Measurements from ENCODE around the gene ASS1.
"Not testable (repeated sequence)": the region's sequence is repeated elsewhere in the genome, so short reads cannot be mapped to it uniquely, and the experiment has no call there.

ASS1 gene

GRCh38 chr9:130434656-130435055 lies 10.1 kb upstream of the ASS1 start:
- not testable (repeated sequence) for DNase-seq (ENCODE audit: low read depth)

- no peak for DNase-seq (ENCODE audit: low read depth)
Observed at GRCh38 chr9:130437011-130437789, 7.6 kb upstream of the ASS1 start.

DNA sequence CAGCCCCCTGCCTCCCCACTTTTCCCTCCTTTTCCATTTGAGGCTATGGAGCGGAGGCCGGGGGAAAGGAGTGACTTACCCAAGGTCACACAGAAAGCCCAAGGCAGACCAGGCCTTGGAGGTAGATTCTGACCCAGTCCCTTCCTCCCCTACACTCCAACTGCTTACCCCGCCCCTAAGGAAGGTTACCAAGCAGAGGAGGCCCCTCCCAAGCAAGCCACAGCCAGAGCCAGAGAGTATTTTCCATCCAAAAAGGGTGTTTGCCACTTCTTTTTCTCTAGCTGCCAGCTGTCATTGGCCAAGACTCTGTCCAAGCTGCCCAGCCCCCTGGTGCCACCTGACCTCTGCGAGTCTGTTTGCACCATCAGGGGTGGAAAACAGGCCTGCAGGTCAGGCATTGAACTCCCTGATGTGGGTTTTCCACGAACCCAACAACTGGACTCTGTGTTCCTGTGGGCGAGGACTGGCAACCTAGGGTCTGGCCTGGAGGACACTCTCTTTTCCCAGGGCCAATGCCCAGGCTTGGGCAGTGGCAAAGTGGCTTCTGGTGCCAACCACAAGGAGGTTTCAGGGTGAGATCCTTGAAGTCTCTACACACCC lies 6.3 kb upstream of the ASS1 start:
- DNase-seq (ENCODE audit: low read depth): no peak

DNA sequence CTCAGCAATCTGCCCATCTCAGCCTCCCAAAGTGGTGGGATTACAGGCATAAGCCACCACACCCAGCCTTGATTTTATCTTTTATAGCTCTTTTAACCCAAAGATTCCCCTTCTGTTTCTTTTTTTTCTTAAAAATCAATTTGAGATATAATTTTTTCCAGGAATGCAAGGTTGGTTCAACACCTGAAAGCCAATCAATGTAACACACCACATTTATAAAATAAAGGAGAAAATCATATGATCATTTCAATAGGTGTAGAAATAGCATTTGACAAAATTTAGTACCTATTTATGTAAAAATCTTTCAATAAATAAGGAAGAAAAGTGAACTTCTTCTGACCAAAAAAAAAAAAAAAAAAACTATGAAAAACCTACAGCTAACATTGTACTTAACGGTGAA lies 3.7 kb upstream of the ASS1 start:
- no peak for DNase-seq (ENCODE audit: low read depth)

DNA sequence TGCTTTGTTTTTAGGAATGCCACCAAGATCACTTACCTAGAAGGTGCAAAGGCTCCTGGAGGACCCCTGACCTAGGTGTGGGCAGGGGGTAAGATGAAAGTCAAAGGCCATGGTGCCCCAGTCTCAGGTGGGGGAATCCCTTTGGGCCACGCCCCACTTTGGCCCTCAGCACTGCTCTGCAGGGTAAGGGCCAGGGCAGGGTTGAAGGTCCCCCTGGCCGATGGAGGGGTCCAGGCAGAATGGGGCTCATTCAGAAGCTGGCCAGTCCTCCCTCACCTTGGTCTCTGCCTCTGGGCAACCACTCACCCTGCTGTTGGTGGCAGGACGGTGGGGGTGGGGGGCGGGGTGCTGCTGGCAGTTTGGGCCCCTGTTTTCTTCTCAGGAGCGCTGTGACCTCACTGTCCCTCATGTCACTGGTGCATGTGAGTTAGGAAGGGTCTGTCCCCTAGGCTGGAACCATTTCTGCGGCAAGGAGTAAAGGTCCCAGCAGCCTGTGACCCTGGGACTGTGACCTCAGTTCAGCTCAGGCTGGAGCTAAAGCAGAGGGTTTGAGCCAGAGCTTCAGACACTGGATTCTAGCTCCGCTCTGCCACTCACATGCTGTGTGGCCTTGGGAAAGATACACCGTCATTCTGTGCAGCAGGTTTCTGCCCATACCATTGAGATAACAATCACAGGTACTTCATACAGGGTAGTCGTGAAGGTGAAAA lies 1.9 kb upstream of the ASS1 start:
- no peak for DNase-seq (ENCODE audit: low read depth)

DNA sequence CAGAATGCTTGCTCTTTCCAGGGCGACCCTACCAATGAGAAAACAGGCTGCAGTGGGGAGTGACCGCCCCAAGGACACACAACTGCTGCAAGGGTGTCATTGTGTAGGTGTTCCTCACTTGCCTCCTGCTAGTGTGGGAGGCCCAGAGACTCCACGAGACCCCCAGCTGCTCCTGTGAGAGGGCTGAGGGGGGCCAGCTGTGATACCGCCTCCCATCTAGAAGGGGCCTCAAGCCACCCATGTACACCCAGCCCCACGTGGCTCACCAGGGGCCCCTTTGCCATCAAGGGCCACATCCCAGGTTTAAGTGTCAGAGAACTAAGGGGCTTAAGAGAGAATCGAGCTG lies 1.3 kb upstream of the ASS1 start:
- DNase-seq (ENCODE audit: low read depth): no peak

DNA sequence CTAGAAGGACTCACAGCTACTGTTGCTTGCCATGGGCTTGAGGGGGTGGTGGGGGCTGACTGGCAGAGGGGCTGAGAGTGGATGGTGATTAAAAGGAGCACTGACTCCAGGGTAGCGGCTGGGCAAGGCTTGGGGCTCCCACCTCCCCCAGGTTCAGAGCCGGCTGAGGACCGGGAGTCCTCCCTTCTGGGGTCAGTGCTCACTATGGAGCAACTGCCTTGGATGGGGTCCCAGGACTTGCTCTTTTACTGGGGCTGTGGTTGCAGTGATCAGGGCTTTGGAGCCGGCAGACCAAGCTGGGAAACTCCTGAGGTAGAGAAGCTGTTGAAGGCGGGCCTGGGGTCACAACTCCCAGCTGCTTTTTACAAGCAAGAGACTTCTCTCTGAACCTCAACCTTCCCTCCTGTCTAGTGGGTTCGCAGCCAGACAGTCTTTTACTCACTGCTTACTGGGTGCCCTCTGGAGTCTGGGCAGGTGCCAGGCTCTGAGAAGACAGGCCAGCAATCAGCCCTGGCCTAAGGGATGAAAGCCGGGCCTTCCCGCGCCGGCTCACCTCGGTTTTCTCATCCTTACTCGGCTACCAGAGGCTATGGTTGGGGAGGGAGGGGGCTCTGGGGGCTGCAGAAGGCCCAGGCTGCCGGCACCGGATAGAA lies 795 bp upstream of the ASS1 start:
- DNase-seq (ENCODE audit: low read depth): no peak

- DNase-seq (ENCODE audit: low read depth): no peak
Observed at GRCh38 chr9:130445268-130445983, 665 bp downstream of the ASS1 start.

DNA sequence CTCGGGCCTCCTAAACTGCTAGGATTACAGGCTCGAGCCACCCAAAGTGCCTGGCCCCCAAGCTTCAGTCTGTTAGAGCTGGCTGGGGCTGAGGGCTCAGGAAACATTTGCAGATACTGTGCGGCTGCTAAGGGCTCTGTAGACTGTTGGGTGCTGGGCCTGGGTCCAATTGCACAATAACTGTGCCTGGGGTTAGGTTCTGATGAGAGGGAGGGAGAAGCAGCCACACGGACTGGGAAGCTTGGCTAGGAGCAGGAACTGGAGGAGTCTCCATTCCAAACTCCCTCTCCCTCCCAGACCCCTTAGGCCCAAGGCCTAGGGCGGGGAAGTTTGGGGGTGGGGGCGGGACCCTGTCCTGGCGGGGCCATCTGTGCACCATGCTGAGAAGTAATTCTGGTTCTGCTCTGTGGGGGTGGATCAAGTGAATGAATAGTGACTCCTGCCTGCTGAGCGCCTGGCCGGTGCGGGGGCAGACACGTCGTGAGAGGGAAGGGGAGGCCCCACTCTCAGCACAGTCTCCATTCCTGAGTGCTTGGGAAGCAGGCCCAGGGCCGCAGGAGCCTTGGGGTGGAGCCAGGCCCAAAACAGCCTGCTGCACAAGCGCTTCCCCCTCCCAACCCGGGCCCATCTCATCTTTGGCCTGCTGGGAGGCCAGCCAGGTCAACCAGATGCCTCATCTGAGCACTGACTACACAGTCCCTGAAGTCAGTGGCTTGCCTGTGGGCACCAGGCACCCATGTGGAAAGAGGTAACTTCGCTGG lies 1.5 kb downstream of the ASS1 start:
- no peak for DNase-seq (ENCODE audit: low read depth)

DNA sequence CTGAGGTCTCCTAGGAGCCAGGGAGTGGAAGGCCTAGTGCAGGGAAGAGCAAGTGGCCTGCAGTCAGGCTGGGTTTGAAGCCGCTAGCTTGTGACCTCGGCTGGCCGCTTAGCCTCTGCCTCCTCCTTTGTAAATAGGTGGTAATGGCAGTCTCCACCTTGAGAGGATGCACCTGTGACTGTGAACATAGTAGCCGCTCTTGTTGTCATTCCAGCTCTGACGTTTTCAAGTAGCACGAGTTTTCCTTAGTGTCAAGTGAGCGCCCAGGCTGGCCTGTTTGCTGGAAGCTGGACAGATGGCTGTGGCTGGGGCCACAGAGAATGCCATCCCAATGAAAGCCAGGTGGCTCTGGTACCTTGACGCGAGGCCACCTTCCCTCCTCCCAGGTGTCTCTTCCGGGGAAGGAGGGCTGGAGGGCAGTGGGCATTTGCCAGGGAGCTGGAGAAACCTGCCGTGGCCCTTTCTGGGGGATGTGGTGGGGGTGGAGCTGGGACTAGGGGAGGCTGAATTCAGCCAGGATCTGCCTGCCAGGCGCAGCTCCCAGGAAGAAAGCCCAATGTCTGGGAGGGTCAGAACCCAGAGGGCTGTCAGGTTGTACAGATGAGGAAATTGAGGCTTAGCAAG lies 2.5 kb downstream of the ASS1 start:
- no peak for DNase-seq (ENCODE audit: low read depth)

DNA sequence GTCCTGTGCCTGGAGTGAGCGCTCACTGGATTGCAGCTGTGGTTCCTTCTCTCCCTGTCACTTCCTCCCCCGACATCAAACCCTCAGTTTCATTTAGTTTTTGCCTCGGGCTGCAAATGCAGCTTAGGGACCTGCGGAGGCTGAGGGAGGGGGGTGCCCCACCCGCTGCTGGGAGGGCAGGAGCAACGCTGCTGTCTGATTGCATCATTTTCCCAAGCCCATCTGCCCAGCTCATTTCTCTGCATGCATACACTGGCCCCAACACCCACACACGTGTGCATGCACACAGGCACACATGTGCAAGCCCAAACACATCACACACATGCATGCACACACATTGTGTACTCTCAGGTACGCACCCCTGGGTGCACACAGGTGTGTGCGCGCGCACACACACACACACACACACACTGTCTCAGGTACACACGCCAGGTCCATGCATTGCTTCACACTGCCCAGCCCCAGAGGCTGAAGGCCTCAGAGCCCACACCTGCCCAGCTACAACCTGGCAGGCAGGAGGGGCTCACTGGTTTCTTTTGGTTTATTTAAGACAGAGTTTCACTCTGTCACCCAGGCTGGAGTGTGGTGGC lies 3.4 kb downstream of the ASS1 start:
- DNase-seq (ENCODE audit: low read depth): no peak

- no peak for DNase-seq (ENCODE audit: low read depth)
Observed at GRCh38 chr9:130448771-130449603, 4.2 kb downstream of the ASS1 start.

DNA sequence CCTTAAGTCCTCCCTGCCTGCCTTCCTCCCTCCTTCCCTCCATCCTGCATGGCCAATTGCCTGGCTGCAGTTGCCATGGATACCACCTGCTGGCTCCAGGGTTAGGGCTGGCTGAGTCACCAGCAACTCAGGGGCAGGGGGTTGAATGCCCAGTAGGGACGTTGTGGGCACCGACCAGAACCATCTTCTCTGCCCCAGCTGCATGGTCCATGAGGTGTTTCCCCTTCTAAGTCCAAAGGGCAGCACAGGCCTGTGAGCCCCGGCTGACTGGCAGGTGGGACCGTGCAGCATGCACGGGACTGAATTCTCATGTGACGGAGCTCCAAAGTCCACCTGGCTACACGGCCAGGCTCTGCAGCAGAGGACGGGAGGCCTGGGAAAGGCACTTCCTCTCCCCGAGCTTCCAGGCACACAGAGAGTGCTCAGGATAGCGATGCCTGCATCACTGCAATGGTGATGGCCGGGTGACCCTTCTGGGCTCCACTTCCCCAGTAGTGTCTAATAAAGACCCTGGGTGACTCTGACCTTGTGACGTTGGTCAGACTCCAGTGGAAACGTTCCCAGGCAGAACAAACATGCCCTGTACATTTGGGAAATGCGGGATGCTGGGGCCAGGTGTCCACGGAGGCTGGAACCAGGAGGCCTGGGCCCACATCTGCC lies 5.7 kb downstream of the ASS1 start:
- no peak for DNase-seq (ENCODE audit: low read depth)

- DNase-seq (ENCODE audit: low read depth): no peak
Observed at GRCh38 chr9:130451004-130451390, 6.2 kb downstream of the ASS1 start.

DNA sequence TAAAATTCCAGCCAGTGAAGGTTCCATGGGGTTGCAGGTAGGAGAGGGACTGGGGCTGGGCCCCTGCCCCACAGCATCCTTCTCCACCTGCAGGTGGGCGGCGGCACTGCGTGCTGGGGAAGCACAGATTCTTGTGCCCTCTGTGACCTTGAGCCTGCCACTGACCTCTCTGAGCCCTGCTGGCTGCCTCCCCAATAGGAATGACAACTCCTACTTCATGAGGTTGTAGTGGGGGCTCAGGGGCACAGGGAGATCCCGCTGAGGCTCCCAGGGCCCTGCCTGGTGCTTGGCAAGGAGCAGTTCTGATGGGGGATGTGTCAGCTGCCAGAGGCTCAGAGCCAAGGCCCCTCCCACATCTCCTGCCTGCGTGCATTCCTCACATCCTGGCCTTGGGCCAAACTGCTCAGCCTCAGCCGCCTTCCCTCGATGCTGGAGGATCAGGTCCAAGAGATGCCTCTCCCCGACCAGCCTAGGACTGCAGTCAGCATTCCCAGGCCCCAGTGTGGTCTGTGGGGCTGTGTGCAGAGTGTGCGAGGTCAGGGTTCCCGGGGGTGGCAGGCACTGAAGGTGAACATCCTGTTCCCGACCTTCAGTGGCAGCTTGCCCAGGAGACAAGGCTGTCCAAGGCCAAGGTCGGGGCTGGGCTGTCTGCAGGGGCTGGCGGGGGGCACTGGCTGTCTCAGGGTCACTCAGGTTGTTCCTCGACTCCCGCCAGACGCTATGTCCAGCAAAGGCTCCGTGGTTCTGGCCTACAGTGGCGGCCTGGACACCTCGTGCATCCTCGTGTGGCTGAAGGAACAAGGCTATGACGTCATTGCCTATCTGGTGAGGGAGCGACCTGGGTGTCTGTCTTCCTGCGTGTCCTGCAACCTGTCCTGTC lies 7.0 kb downstream of the ASS1 start:
- no peak for DNase-seq (ENCODE audit: low read depth)

GRCh38 chr9:130452835-130453234 lies 8.1 kb downstream of the ASS1 start:
- no peak for DNase-seq (ENCODE audit: low read depth)

DNA sequence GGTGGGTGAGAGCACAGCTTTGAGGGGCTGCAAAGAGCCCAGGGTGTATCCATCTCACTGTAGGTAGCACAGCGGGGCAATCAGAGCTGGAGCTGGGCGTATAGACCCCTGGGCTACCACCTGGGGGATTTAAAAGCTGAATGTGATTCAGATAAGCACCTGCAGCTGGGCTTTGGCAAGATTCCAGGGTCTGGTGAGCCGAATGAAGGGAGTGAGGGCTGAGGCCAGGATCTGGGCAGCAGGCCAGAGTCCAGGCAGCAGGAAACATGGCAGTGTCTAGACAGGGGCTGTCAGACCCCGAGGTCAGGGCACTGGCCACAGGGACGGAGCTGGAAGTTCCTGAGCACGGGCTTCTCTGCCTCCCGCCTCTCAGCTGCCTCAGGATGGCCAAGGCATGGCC lies 8.7 kb downstream of the ASS1 start:
- no peak for DNase-seq (ENCODE audit: low read depth)
